Stimulated activated naive CD8-positive, alpha-beta T cell treated with anti-CD3 and anti-CD28 coated beads, Interleukin-15, Interleukin-2, amounts not matched to agents 100 ng/mL and 50 ng/mL, for 24 hours (primary cell): ENCODE data around the gene SCAPER.
A peak's percentile ranks its signal among the peaks of the same experiment; 100 is the strongest.

Experiments used
- H3K27ac Mint-ChIP-seq: one replicate; pipeline ENCODE4 v1.8.0; 2021; ENCODE audit warnings: mild to moderate bottlenecking, mixed read lengths
- H3K27me3 Mint-ChIP-seq: one replicate; pipeline ENCODE4 v1.8.0; 2021; ENCODE audit warnings: mixed read lengths
- H3K36me3 Mint-ChIP-seq: one replicate; pipeline ENCODE4 v1.8.0; 2021; ENCODE audit warnings: low read depth, mixed read lengths
- H3K4me1 Mint-ChIP-seq: one replicate; pipeline ENCODE4 v1.8.0; 2021; ENCODE audit warnings: low read depth, mixed read lengths
- H3K4me3 Mint-ChIP-seq: one replicate; pipeline ENCODE4 v1.8.0; 2021; ENCODE audit warnings: mild to moderate bottlenecking, mixed read lengths
- H3K9me3 Mint-ChIP-seq: one replicate; pipeline ENCODE4 v1.8.0; 2021; ENCODE audit warnings: mixed read lengths

The SCAPER gene

GRCh38 chr15:76340803-76341365, 564.3 kb downstream of the SCAPER start:
- Mint-ChIP-seq H3K4me3 (peak overlapping the region; percentile 84), H3K9me3 (no peaks in the 10 kb centered on the region), H3K27ac (peak overlapping the region; percentile 26), H3K36me3 (peaks cover 6% of the 10 kb centered on the region), H3K4me1 (peaks cover 56% of the 10 kb centered on the region), H3K27me3 (peaks cover 86% of the 10 kb centered on the region)

GRCh38 chr15:76340198-76340802, 564.8 kb downstream of the SCAPER start:
- H3K27ac Mint-ChIP-seq = peak overlapping the region; percentile 72
- H3K36me3 Mint-ChIP-seq = peaks cover 6% of the 10 kb centered on the region
- peak overlapping the region; percentile 84 for H3K4me3 Mint-ChIP-seq
- peaks cover 86% of the 10 kb centered on the region for H3K27me3 Mint-ChIP-seq
- H3K4me1 Mint-ChIP-seq = peaks cover 58% of the 10 kb centered on the region
- no peaks in the 10 kb centered on the region for H3K9me3 Mint-ChIP-seq

DNA sequence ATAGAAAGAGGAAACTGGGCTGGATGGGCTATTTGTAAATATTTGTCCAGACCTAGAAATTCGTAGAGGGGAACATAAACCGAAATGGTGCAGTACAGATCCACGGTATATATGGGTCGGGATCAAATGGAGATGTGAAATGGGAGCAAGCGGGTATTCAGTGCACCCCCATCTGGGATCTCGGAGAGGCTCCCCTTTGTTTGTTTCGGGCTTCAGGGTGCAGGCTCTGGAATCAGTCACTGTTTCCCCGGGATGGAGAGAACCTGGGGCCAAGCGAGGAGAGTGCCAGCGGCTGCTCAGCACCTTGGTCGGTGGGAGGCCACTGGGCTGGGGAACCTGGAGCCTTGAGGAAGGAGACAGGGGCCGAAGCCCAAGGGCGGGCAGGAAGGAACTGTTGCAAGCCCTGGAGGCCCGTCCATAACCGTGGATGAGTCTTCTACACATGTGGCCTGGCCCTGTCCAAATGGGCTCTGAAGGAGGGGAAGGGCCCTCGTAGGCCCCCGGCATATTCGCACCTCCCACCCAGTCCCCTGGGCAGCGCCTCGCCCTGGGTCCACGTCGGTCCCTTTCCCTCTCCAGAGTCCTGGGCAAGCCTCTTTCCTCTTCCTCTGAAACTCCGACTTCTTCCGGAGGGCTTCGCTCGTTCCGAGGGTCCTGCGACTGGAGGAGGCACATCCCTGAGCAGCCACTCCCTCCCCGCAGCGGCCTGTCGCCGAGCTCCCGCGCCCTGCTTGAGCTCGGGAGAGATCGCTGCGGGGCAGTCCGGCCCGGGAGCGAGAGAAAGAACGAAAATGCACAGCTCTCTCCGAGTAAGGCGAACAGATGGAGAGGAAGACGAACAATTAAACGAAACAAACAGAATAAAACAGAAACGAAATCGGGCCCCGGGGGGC, 565.6 kb downstream of the SCAPER start:
- Mint-ChIP-seq H3K4me3 (peak overlapping the region; percentile 84), H3K27me3 (peaks cover 85% of the 10 kb centered on the region), H3K36me3 (peaks cover 6% of the 10 kb centered on the region), H3K27ac (peak overlapping the region; percentile 72), H3K9me3 (no peaks in the 10 kb centered on the region), H3K4me1 (peaks cover 60% of the 10 kb centered on the region)

DNA sequence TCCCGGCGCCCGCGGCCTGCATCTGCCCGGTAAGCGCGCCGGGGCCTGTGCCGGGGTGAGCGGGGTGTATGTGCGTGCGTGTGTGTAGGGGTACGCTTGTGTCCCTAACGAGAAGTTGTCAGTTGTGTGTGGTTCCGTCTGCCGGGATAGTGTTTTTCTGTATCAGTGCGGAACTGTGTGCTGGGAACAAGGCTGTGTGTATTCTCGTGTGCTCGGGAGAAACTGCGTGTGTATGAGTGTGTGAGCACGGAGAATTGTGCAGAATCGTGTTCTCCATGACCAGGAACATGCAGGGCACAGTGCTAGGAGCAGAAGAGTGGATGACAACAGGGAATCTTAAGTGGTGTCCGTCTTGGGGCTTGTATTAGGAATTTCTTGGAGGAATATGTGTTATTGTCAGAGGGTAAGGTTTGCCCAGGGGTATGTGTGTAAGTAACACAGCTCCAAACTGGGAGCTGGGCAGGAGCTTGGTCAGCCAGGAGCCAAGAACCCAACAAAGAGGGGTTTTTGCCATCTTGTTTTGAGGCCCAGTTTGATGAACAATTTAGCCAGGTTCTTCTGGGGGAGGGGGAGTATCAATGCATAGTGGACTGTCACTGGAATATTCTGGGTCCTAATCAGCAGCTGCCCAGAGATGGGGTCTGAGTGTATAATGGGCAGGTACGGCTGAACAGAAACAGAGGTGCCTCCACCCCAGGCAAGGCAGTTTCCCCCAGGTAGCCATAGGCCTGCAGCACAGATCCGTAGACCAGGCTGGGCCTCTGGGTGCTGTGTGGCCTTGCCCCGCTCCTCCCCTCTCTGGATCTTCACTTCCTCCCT, 566.4 kb downstream of the SCAPER start:
- Mint-ChIP-seq H3K27ac (peak overlapping the region; percentile 2), H3K4me1 (peaks cover 60% of the 10 kb centered on the region), H3K9me3 (no peaks in the 10 kb centered on the region), H3K4me3 (peak overlapping the region; percentile 84), H3K27me3 (peaks cover 84% of the 10 kb centered on the region), H3K36me3 (peaks cover 3% of the 10 kb centered on the region)

- Mint-ChIP-seq H3K9me3 (no peaks in the 10 kb centered on the region), H3K36me3 (peaks cover 3% of the 10 kb centered on the region), H3K27ac (no peak overlapping the region), H3K27me3 (peaks cover 82% of the 10 kb centered on the region), H3K4me3 (peak overlapping the region; percentile 68), H3K4me1 (peaks cover 60% of the 10 kb centered on the region)
These were observed 567.2 kb downstream of the SCAPER start for GRCh38 chr15:76337696-76338485.

DNA sequence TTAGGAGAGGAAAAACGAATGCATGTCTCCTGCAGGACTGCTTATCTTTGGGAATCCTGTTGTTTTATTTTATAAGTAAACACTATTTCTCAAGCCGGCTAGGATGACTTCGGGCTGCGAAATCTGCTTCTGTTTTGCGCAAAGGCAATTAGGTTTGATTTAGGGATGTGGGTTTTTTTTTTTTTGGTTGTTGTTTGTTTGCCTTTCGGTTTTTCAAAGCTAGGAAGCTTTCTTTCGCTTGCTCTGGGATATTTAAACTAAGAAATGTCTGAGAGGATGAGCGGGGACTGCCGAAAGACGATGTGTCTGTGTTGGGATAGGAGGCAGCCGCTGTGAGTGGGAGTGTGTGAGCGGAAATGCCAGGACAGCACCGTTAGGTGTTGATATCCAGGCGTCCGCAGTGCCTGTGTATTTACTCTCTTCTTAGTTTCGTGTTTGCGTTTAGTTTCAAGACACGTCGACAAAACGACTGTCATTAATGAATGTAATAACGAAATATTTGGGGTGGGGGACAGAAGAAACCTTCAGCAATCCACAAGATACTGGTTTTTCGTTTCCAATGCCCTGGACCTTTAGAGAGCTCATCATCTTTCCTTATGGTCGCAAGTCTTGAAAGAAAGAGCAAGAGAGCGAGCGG, 568.0 kb downstream of the SCAPER start:
- H3K9me3 Mint-ChIP-seq = no peaks in the 10 kb centered on the region
- peak overlapping the region; percentile 68 for H3K4me3 Mint-ChIP-seq
- peaks cover 3% of the 10 kb centered on the region for H3K36me3 Mint-ChIP-seq
- peaks cover 87% of the 10 kb centered on the region for H3K27me3 Mint-ChIP-seq
- peaks cover 59% of the 10 kb centered on the region for H3K4me1 Mint-ChIP-seq
- peak overlapping the region; percentile 7 for H3K27ac Mint-ChIP-seq

DNA sequence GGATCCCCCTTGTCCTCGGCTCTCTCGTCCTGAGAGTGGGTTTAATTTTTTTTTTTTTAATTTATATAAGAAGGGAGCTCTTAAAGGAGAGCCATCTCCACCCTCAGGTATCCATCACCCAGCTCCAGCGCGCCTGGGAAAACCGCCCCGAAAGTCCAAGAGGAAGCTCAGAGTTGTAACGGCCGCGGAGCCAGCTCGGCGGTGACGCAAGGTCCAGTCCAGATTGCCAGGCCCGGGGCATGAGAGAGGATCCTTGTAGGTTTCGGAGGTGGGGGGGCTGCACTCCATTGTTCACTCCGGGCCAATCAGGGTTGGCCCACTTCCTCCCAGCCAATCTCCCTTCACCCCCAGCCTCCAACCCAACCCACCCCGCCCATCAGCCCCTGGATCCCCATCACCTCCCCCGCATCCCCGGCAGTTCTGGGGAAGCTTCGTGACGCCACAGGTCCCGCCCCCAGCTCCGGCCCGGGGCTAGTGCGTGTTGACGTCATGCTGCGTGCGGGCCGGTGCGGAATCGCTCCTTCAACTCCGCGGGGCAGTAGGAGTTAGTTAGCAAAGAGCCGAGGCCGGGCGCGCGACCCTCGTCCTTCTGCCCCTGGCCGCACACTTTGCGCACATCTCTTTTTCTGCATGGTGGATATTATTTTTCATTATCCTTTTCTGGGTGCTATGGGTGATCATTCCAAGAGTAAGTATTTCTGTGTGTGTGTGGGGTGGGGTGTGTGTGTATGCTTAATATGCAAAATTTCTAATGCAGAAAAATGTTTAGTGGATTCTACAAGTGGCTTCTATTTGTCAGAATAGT, 568.7 kb downstream of the SCAPER start, which contains the start of gene ISL2:
ISL2 (plus strand) TSS at position 520 of the 805 bp plus-strand sequence; CDS start at position 631, 111 bp downstream.
- Mint-ChIP-seq H3K4me1 (peaks cover 51% of the 10 kb centered on the region), H3K9me3 (no peaks in the 10 kb centered on the region), H3K4me3 (peak within 1 kb of the TSS; percentile 68), H3K27ac (peak within 1 kb of the TSS; percentile 36), H3K36me3 (peaks cover 3% of the 10 kb centered on the region), H3K27me3 (peaks cover 79% of the 10 kb centered on the region)

- Mint-ChIP-seq H3K4me3 (peak overlapping the region; percentile 68), H3K9me3 (no peaks in the 10 kb centered on the region), H3K36me3 (peaks cover 3% of the 10 kb centered on the region), H3K4me1 (peaks cover 46% of the 10 kb centered on the region), H3K27me3 (peaks cover 77% of the 10 kb centered on the region), H3K27ac (peak overlapping the region; percentile 36)
These were observed 569.6 kb downstream of the SCAPER start for GRCh38 chr15:76335307-76336253.

DNA sequence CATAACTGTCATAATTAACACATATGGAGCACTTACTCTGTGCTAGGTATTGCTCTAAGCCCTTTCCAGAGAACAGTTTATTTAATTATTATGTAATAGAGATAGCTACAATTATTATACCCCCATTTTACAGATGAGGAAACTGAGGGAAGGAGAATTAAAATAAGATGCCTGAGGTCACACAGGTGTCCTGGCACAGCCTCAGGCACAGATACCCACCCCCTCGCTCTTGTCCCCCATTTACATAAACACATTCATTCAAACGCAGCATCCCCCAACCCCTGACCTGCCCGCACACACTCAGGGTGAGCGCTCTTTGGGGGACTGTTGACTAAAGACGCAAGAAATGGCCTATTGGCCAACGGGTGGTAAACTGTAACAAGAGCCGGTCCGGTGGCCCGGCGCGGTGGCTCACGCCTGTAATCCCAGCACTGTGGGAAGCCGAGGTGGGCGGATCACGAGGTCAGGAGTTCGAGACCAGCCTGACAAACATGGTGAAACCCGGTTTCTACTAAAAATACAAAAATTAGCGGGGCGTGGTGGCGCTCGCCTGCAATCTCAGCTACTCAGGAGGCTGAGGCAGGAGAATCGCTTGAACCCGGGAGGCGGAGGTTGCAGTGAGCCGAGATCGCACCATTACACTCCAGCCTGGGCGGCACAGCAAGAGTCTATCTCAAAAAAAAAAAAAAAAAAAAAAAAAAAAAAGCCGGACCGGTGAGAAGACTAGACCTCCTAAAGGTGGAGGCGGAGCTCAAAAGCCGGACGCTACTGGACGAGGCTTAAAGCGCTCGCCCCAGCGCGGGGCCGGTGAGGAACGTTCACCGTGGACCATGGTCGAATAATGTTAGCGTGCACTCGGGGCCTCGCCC, 570.5 kb downstream of the SCAPER start:
- peaks cover 74% of the 10 kb centered on the region for H3K27me3 Mint-ChIP-seq
- H3K9me3 Mint-ChIP-seq = no peaks in the 10 kb centered on the region
- H3K27ac Mint-ChIP-seq = no peak overlapping the region
- no peaks in the 10 kb centered on the region for H3K36me3 Mint-ChIP-seq
- H3K4me3 Mint-ChIP-seq = peak overlapping the region; percentile 68
- H3K4me1 Mint-ChIP-seq = peaks cover 37% of the 10 kb centered on the region

DNA sequence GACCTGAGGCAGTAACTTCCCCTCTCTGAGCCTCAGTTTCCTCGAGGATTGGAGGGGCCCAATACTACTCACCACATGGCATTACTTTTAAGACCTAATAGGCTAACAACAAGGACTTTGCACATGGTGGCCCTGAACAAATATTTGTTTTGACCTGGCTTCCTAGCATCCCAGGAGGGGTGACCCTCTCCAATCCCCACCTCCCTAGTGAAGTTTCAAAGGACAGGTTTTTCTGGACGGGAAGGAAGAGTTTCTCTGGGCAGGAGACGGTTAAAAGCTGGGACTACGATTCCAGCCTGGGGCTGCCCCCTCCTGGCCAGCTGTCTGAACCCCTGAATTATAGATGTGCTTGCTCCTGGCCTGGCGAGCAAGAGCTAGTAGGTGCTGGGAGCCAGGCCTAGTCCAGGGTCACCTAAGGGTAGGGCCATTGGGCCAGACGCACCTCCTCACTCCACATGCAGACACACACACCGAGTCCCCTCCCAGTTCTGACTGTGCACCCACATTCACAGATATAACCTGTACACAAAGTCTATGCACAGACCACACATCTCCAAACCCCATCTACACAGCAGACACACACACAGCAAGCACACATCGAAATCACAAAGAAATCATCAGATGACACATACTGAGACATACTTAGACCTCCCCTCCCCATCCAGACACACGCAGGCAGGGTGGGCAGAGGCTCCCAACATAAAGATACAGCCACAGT, 571.3 kb downstream of the SCAPER start:
- no peaks in the 10 kb centered on the region for H3K9me3 Mint-ChIP-seq
- peaks cover 32% of the 10 kb centered on the region for H3K4me1 Mint-ChIP-seq
- peak overlapping the region; percentile 8 for H3K27ac Mint-ChIP-seq
- no peak overlapping the region for H3K4me3 Mint-ChIP-seq
- H3K36me3 Mint-ChIP-seq = no peaks in the 10 kb centered on the region
- H3K27me3 Mint-ChIP-seq = peaks cover 73% of the 10 kb centered on the region

DNA sequence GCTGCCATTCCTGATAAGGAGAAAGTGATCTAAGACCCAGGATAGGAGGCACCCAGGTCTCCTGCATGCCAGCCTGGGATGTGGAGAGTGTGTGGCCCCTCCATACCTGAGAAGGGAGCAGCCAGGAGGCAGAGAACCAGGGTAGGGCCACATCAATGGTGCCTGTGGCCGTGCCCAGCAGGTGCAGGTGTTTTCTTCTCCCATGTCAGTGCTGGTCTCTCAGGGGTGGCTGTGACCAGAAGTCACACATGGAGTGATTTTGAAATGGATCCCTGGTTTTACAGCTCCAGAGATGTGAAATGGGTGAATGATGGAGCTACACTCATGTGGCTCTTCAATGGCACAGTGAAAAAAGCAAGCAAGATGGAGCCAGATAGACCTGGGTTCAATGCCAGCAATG, 571.8 kb downstream of the SCAPER start:
- no peak overlapping the region for H3K27ac Mint-ChIP-seq
- H3K36me3 Mint-ChIP-seq = no peaks in the 10 kb centered on the region
- H3K4me3 Mint-ChIP-seq = no peak overlapping the region
- no peaks in the 10 kb centered on the region for H3K9me3 Mint-ChIP-seq
- peaks cover 26% of the 10 kb centered on the region for H3K4me1 Mint-ChIP-seq
- H3K27me3 Mint-ChIP-seq = peaks cover 73% of the 10 kb centered on the region
